GM23338 (cell line): Measurements from ENCODE around the gene NFATC1. TPM values are rescaled to one million over a fixed set of nuclear protein-coding genes. Genes with fewer than 3 reads are reported as not detected.

Experiments used
- ATAC-seq: fragments of 200-7000 bp; cut with Tn5 transposase; 3 replicates; pipeline ENCODE4 v1.9.1; 2020
- DNase-seq: peaks from one replicate; pipeline ENCODE4 v3.0.0-alpha.2; 2015; ENCODE audit warnings: low spot score
- H2AFZ ChIP-seq: fragments of 200-600 bp; sonication (generic); 2 replicates; pipeline ENCODE4 v1.8.0; 2016; ENCODE audit warnings: antibody characterized with exemption, mild to moderate bottlenecking, moderate library complexity
- H3F3A ChIP-seq: fragments of 200-600 bp; sonication (generic); replicated peaks from 2 replicates; pipeline ENCODE4 v1.8.0; 2017; ENCODE audit warnings: antibody characterized with exemption, mixed run types, low read depth
- H3K27ac ChIP-seq: fragments of 200-600 bp; sonication (generic); 2 replicates; pipeline ENCODE4 v1.6.1; 2016; ENCODE audit warnings: low read depth
- H3K27me3 ChIP-seq: fragments of 200-600 bp; sonication (generic); 2 replicates; pipeline ENCODE4 v1.8.0; 2016; ENCODE audit warnings: mild to moderate bottlenecking, mixed run types, moderate library complexity; ENCODE audit not compliant: insufficient read depth
- H3K36me3 ChIP-seq: fragments of 200-600 bp; sonication (generic); 2 replicates; pipeline ENCODE4 v1.8.0; 2016; ENCODE audit warnings: mild to moderate bottlenecking; ENCODE audit not compliant: insufficient read depth
- H3K4me1 ChIP-seq: fragments of 200-600 bp; sonication (generic); 2 replicates; pipeline ENCODE4 v1.8.0; 2016; ENCODE audit warnings: mild to moderate bottlenecking, moderate library complexity; ENCODE audit not compliant: insufficient read depth
- H3K4me2 ChIP-seq: fragments of 200-600 bp; sonication (generic); 2 replicates; pipeline ENCODE4 v1.7.1; 2017; ENCODE audit warnings: mixed run types
- H3K4me3 ChIP-seq: fragments of 200-600 bp; sonication (generic); 2 replicates; pipeline ENCODE4 v1.6.1; 2016; ENCODE audit warnings: mixed run types
- H3K79me2 ChIP-seq: fragments of 200-600 bp; sonication (generic); replicated peaks from 2 replicates; pipeline ENCODE4 v1.8.0; 2017; ENCODE audit warnings: mild to moderate bottlenecking; ENCODE audit not compliant: insufficient read depth
- H3K9me2 ChIP-seq: fragments of 200-600 bp; sonication (generic); 2 replicates; pipeline ENCODE4 v1.8.0; 2017; ENCODE audit not compliant: insufficient read depth
- H4K20me1 ChIP-seq: fragments of 200-600 bp; sonication (generic); replicated peaks from 2 replicates; pipeline ENCODE4 v1.8.0; 2017; ENCODE audit warnings: mild to moderate bottlenecking; ENCODE audit not compliant: insufficient read depth
- H3K27ac Mint-ChIP-seq: 2 replicates; pipeline ENCODE4 v1.8.0; 2020; ENCODE audit warnings: inconsistent platforms, mild to moderate bottlenecking, moderate library complexity, mixed read lengths
- H3K27me3 Mint-ChIP-seq: 3 replicates; pipeline ENCODE4 v1.8.0; 2022; ENCODE audit warnings: low read depth, mild to moderate bottlenecking, moderate library complexity, mixed read lengths, inconsistent platforms; ENCODE audit not compliant: insufficient read depth, poor library complexity
- H3K36me3 Mint-ChIP-seq: 3 replicates; pipeline ENCODE4 v1.8.0; 2021; ENCODE audit warnings: low read depth, mild to moderate bottlenecking, inconsistent platforms, moderate library complexity, mixed read lengths
- H3K4me1 Mint-ChIP-seq: 3 replicates; pipeline ENCODE4 v1.8.0; 2020; ENCODE audit warnings: mild to moderate bottlenecking, inconsistent platforms, mixed read lengths
- H3K4me3 Mint-ChIP-seq: 3 replicates; pipeline ENCODE4 v1.8.0; 2021; ENCODE audit warnings: moderate library complexity, mild to moderate bottlenecking, inconsistent platforms, mixed read lengths
- H3K9me3 Mint-ChIP-seq: 3 replicates; pipeline ENCODE4 v1.8.0; 2020; ENCODE audit warnings: moderate library complexity, mild to moderate bottlenecking, inconsistent platforms, mixed read lengths
- CREB1 ChIP-seq: fragments of 250-450 bp; sonication (Bioruptor Pico); IDR thresholded peaks from 2 replicates; pipeline ENCODE4 v1.5.0; 2020; ENCODE audit warnings: low read depth, mild to moderate bottlenecking, moderate library complexity
- CTCF ChIP-seq, 2 experiments: fragments of 200-600 bp in 1 of 2; sonication (generic) in 1 of 2; conservative IDR thresholded peaks; 2 replicates each; pipeline versions ENCODE4 v1.5.1 to v1.6.1; 2016 to 2017; ENCODE audit warnings: antibody characterized with exemption in 2 of 2, low read depth in 2 of 2, mild to moderate bottlenecking in 2 of 2, moderate library complexity in 1 of 2
- EZH2phosphoT487 ChIP-seq: fragments of 200-600 bp; sonication (generic); IDR thresholded peaks from one replicate; pipeline ENCODE4 v1.8.1; 2018; ENCODE audit warnings: antibody characterized with exemption; ENCODE audit not compliant: unreplicated experiment
- POLR2AphosphoS5 ChIP-seq: IDR thresholded peaks from 2 replicates; pipeline ENCODE4 v1.6.1; 2016; ENCODE audit warnings: antibody characterized with exemption, low read depth
- STAT1 ChIP-seq: IDR thresholded peaks from one replicate; pipeline ENCODE4 v1.6.1; 2016; ENCODE audit warnings: antibody characterized with exemption; ENCODE audit not compliant: unreplicated experiment
- ZNF114 ChIP-seq: fragments of 250-450 bp; sonication (Bioruptor Pico); IDR thresholded peaks from 2 replicates; pipeline ENCODE4 v1.5.0; 2020; ENCODE audit warnings: mild to moderate bottlenecking, moderate library complexity
- polyA plus RNA-seq: library from polyadenylated mRNA; unstranded; fragments of >200 nt; fragmentation: Nextera tagmentation; extraction: Ambion mirVana; gene quantifications from 2 replicates; pipeline ENCODE4 v1.2.1, GENCODE V29; 2016
- total RNA-seq: library from RNA; depleted of rRNA; stranded (reverse); fragments of >200 nt; shearing (Covaris generic); gene quantifications from 2 replicates; pipeline ENCODE4 v1.2.3, GENCODE V29; 2014
- TF ChIP-seq, protein P1 (sequence below): fragments of 250-450 bp; sonication (Bioruptor Pico); IDR thresholded peaks from 2 replicates; pipeline ENCODE4 v1.5.0; 2020; ENCODE audit warnings: mild to moderate bottlenecking, moderate library complexity
- TF ChIP-seq, protein P2 (sequence below): IDR thresholded peaks from one replicate; pipeline ENCODE4 v1.6.1; 2018; ENCODE audit warnings: antibody characterized with exemption; ENCODE audit not compliant: unreplicated experiment

Gene NFATC1
- total and polyA plus RNA-seq, 2 experiments from 2014 or later, result 3.9 to 6.4 TPM

DNA sequence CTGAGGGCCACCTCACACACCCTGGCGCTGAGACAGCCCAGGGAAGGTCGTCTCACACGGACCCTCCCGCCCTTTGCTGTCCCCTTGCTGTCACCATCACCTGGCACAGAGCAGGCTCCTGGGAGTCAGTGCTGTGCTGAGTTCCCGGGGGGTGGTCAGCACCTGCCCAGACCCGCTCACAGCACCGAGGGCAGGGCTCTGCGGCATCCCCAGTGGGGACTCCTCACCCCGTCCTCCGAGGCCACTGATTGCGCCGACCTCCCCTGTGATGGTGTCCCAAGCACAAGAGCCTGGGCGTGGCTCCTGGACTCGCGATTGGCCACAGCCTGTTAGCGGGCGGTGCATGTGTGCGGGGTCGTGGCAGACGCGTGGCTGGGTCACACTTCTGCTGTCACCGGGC is 65.9 kb downstream of the NFATC1 start:
- H3K4me3 Mint-ChIP-seq, result no peak overlapping the region
- Histone ChIP-seq H3K36me3 (no peaks in the 10 kb centered on the region; the same call in 1 of the 2 replicates), H3K27ac (no peak overlapping the region), H2AFZ (no peak overlapping the region), H3K9me2 (no peaks in the 10 kb centered on the region), H4K20me1 (no peaks in the 10 kb centered on the region), H3K4me2 (no peak overlapping the region), H3K79me2 (no peaks in the 10 kb centered on the region), H3F3A (no peaks in the 10 kb centered on the region), H3K4me1 (peaks cover 7% of the 10 kb centered on the region), H3K27me3 (no peaks in the 10 kb centered on the region), H3K4me3 (no peak overlapping the region)
- H3K27me3 Mint-ChIP-seq, result peaks cover 7% of the 10 kb centered on the region
- ATAC-seq, result no peak
- no peak for DNase-seq
- TF ChIP-seq ZNF114 (CRISPR knock-in tag) (no peak), EZH2phosphoT487 (no peak), CREB1 (CRISPR knock-in tag) (no peak), CTCF (conservative IDR thresholded peaks at IDR 0.05; ENCODE audit: low read depth in 2 of 2) (no peak), POLR2AphosphoS5 (no peak), STAT1 (no peak)
- TF ChIP-seq, protein P1, sequence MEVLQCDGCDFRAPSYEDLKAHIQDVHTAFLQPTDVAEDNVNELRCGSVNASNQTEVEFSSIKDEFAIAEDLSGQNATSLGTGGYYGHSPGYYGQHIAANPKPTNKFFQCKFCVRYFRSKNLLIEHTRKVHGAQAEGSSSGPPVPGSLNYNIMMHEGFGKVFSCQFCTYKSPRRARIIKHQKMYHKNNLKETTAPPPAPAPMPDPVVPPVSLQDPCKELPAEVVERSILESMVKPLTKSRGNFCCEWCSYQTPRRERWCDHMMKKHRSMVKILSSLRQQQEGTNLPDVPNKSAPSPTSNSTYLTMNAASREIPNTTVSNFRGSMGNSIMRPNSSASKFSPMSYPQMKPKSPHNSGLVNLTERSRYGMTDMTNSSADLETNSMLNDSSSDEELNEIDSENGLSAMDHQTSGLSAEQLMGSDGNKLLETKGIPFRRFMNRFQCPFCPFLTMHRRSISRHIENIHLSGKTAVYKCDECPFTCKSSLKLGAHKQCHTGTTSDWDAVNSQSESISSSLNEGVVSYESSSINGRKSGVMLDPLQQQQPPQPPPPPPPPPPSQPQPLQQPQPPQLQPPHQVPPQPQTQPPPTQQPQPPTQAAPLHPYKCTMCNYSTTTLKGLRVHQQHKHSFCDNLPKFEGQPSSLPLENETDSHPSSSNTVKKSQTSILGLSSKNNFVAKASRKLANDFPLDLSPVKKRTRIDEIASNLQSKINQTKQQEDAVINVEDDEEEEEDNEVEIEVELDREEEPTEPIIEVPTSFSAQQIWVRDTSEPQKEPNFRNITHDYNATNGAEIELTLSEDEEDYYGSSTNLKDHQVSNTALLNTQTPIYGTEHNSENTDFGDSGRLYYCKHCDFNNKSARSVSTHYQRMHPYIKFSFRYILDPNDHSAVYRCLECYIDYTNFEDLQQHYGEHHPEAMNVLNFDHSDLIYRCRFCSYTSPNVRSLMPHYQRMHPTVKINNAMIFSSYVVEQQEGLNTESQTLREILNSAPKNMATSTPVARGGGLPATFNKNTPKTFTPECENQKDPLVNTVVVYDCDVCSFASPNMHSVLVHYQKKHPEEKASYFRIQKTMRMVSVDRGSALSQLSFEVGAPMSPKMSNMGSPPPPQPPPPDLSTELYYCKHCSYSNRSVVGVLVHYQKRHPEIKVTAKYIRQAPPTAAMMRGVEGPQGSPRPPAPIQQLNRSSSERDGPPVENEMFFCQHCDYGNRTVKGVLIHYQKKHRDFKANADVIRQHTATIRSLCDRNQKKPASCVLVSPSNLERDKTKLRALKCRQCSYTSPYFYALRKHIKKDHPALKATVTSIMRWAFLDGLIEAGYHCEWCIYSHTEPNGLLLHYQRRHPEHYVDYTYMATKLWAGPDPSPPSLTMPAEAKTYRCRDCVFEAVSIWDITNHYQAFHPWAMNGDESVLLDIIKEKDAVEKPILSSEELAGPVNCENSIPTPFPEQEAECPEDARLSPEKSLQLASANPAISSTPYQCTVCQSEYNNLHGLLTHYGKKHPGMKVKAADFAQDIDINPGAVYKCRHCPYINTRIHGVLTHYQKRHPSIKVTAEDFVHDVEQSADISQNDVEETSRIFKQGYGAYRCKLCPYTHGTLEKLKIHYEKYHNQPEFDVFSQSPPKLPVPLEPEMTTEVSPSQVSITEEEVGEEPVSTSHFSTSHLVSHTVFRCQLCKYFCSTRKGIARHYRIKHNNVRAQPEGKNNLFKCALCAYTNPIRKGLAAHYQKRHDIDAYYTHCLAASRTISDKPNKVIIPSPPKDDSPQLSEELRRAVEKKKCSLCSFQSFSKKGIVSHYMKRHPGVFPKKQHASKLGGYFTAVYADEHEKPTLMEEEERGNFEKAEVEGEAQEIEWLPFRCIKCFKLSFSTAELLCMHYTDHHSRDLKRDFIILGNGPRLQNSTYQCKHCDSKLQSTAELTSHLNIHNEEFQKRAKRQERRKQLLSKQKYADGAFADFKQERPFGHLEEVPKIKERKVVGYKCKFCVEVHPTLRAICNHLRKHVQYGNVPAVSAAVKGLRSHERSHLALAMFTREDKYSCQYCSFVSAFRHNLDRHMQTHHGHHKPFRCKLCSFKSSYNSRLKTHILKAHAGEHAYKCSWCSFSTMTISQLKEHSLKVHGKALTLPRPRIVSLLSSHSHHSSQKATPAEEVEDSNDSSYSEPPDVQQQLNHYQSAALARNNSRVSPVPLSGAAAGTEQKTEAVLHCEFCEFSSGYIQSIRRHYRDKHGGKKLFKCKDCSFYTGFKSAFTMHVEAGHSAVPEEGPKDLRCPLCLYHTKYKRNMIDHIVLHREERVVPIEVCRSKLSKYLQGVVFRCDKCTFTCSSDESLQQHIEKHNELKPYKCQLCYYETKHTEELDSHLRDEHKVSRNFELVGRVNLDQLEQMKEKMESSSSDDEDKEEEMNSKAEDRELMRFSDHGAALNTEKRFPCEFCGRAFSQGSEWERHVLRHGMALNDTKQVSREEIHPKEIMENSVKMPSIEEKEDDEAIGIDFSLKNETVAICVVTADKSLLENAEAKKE (CRISPR knock-in tag), result no peak
- TF ChIP-seq, protein P2, sequence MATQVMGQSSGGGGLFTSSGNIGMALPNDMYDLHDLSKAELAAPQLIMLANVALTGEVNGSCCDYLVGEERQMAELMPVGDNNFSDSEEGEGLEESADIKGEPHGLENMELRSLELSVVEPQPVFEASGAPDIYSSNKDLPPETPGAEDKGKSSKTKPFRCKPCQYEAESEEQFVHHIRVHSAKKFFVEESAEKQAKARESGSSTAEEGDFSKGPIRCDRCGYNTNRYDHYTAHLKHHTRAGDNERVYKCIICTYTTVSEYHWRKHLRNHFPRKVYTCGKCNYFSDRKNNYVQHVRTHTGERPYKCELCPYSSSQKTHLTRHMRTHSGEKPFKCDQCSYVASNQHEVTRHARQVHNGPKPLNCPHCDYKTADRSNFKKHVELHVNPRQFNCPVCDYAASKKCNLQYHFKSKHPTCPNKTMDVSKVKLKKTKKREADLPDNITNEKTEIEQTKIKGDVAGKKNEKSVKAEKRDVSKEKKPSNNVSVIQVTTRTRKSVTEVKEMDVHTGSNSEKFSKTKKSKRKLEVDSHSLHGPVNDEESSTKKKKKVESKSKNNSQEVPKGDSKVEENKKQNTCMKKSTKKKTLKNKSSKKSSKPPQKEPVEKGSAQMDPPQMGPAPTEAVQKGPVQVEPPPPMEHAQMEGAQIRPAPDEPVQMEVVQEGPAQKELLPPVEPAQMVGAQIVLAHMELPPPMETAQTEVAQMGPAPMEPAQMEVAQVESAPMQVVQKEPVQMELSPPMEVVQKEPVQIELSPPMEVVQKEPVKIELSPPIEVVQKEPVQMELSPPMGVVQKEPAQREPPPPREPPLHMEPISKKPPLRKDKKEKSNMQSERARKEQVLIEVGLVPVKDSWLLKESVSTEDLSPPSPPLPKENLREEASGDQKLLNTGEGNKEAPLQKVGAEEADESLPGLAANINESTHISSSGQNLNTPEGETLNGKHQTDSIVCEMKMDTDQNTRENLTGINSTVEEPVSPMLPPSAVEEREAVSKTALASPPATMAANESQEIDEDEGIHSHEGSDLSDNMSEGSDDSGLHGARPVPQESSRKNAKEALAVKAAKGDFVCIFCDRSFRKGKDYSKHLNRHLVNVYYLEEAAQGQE, result no peak
- 0 out of 2 replicates have a peak overlapping the region, but pooled peaks have one; percentile 6 for H3K27ac Mint-ChIP-seq
- no peaks in the 10 kb centered on the region for H3K9me3 Mint-ChIP-seq
- H3K36me3 Mint-ChIP-seq, result peaks cover 5% of the 10 kb centered on the region; the same call in 1 of the 3 replicates
- peaks cover 28% of the 10 kb centered on the region for H3K4me1 Mint-ChIP-seq
